Measurements from ENCODE around the gene ALG1. TPM values are rescaled to one million over a fixed set of nuclear protein-coding genes. Genes with fewer than 3 reads are reported as not detected.
A peak's percentile ranks its signal among the peaks of the same experiment; 100 is the strongest.

ALG1 gene
- polyA plus RNA-seq, 2 of the 4 experiments (the other 2 are of a cell fraction), result 30.9 to 33.4 TPM

GRCh38 chr16:5035909-5036227, 35.8 kb upstream of the ALG1 start:
- FAIRE-seq, result no peak
- ATAC-seq, result no peak
- TF ChIP-seq EHF (CRISPR knock-in tag; IDR thresholded peaks at IDR 0.05), result no peak
- no peak for TF ChIP-seq MYC (IDR thresholded peaks at IDR 0.05; ENCODE audit: borderline replicate concordance, low read length)
- no peak for TF ChIP-seq TP53 (CRISPR knock-in tag; IDR thresholded peaks at IDR 0.05)
- TF ChIP-seq ZFP36 (IDR thresholded peaks at IDR 0.05; ENCODE audit: borderline replicate concordance, partially characterized antibody), result no peak
- no peak for TF ChIP-seq KDM5A (IDR thresholded peaks at IDR 0.05)
- no peak for TF ChIP-seq ATOH8 (CRISPR knock-in tag; IDR thresholded peaks at IDR 0.05; ENCODE audit: low read depth)

GRCh38 chr16:5036228-5037156, 35.2 kb upstream of the ALG1 start:
- peaks cover 12% of the 10 kb centered on the region for H3K4me1 ChIP-seq
- ChIA-PET CTCF (interaction anchor here (0.7 to 1.8 kb wide), 4 partner anchors 9 to 30 kb away, joined by 3 read pairs; no protein-coding TSS in a partner anchor), POLR2A (no interaction called here)
- 36% methylated on average over 12 of the region's 12 CpGs for WGBS (ENCODE audit: missing lambda C conversion rate)
- H3K4me3 ChIP-seq, result no peak overlapping the region
- no peak overlapping the region for H3K27ac ChIP-seq
- DNase-seq (ENCODE audit: low read depth in 1 of 2, low spot score in 1 of 2) (no peak), FAIRE-seq (no peak), ATAC-seq (peak in 1 of 2 experiments; percentile 24; a peak in 2 of 6 replicates)
- TF ChIP-seq CBX8 (IDR thresholded peaks at IDR 0.05) (no peak), MAX (IDR thresholded peaks at IDR 0.05) (no peak), E2F6 (IDR thresholded peaks at IDR 0.05; ENCODE audit: borderline replicate concordance, low read depth) (no peak), ZSCAN20 (CRISPR knock-in tag; IDR thresholded peaks at IDR 0.05) (no peak), ZFP36 (IDR thresholded peaks at IDR 0.05; ENCODE audit: borderline replicate concordance, partially characterized antibody) (no peak), SMC3 (IDR thresholded peaks at IDR 0.05) (no peak), RNF2 (IDR thresholded peaks at IDR 0.05; ENCODE audit: borderline replicate concordance, low read depth) (no peak), HOXB13 (CRISPR knock-in tag; IDR thresholded peaks at IDR 0.05; ENCODE audit: low read depth) (no peak)
- H3K4me2 ChIP-seq, result no peak overlapping the region
- no peaks in the 10 kb centered on the region for H3K9me3 ChIP-seq

More at GRCh38 chr16:5035909-5036227, 35.8 kb upstream of the ALG1 start:
- Histone ChIP-seq H3K4me3 (no peak overlapping the region), H3K4me1 (peaks cover 11% of the 10 kb centered on the region), H3K27ac (no peak overlapping the region), H3K4me2 (no peak overlapping the region), H3K9me3 (no peaks in the 10 kb centered on the region)
- ChIA-PET CTCF (interaction anchor here (0.8 to 1.8 kb wide), 3 partner anchors 20 to 31 kb away, joined by 3 read pairs; no protein-coding TSS in a partner anchor), POLR2A (no interaction called here)
- WGBS (ENCODE audit: missing lambda C conversion rate), result 42% methylated on average over 1 of the region's 1 CpG
- no peak for DNase-seq (ENCODE audit: low read depth in 1 of 2, low spot score in 1 of 2)

DNA sequence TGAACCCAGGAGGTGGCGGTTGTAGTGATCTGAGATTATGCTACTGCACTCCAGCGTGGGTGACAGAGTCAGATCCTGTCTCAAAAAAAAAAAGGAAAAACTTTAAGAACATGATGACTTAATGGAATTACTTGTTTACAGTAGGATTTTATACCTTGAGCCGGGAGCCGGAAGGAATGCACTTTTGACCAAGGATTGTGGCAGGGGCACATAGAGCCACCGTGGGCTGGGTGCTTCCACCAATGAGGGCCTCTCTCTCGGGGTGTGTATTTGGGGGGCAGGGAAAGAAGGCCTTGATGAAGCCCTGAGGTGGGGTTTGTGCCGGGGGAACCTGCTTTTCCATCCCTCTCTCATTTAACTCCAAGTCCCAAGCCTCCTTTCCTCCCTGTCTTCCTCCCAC, 31.2 kb upstream of the ALG1 start:
- Histone ChIP-seq H3K27ac (no peak overlapping the region), H3K4me2 (no peak overlapping the region), H3K9me3 (no peaks in the 10 kb centered on the region), H3K4me3 (no peak overlapping the region), H3K4me1 (peaks cover 3% of the 10 kb centered on the region; the same call in 1 of the 3 replicates)
- WGBS (ENCODE audit: missing lambda C conversion rate), result 30% methylated on average over 7 of the region's 7 CpGs
- ChIA-PET POLR2A (no interaction called here), CTCF (interaction anchor here (0.5 to 1.6 kb wide), 3 partner anchors 14 to 491 kb away, joined by 3 to 4 read pairs (median 3); no protein-coding TSS in a partner anchor)
- ATAC-seq, result no peak
- no peak for FAIRE-seq
- DNase-seq (ENCODE audit: low read depth in 1 of 2, low spot score in 1 of 2), result no peak
- no peak for TF ChIP-seq HOXA7 (CRISPR knock-in tag; IDR thresholded peaks at IDR 0.05)
- no peak for TF ChIP-seq SMC3 (IDR thresholded peaks at IDR 0.05)
- TF ChIP-seq FOXS1 (CRISPR knock-in tag; IDR thresholded peaks at IDR 0.05), result no peak
- no peak for TF ChIP-seq REST (IDR thresholded peaks at IDR 0.05)
- TF ChIP-seq KDM1A (IDR thresholded peaks at IDR 0.05; ENCODE audit: low read depth), result no peak
- TF ChIP-seq NR3C1 (IDR thresholded peaks at IDR 0.05), result no peak
- no peak for TF ChIP-seq TP53 (CRISPR knock-in tag; IDR thresholded peaks at IDR 0.05)
- TF ChIP-seq BCL3 (IDR thresholded peaks at IDR 0.05), result no peak
- no peak for TF ChIP-seq E2F6 (IDR thresholded peaks at IDR 0.05; ENCODE audit: borderline replicate concordance, low read depth)
- TF ChIP-seq ESRRA (IDR thresholded peaks at IDR 0.05; ENCODE audit: borderline replicate concordance, low read length), result no peak
- TF ChIP-seq ATOH8 (CRISPR knock-in tag; IDR thresholded peaks at IDR 0.05; ENCODE audit: low read depth), result no peak
- TF ChIP-seq MAZ (IDR thresholded peaks at IDR 0.05; ENCODE audit: borderline replicate concordance, low read depth, low read length), result no peak
